HFFc6 (cell line): ENCODE results near the gene BRD4. TPM values are rescaled to one million over a fixed set of nuclear protein-coding genes. Genes with fewer than 3 reads are reported as not detected.

Experiments
- DNase-seq: peaks from one replicate; pipeline ENCODE4 v3.0.0-alpha.2; 2018
- H3K27ac Mint-ChIP-seq: 2 replicates; pipeline ENCODE4 v1.8.0; 2020; ENCODE audit warnings: mild to moderate bottlenecking, mixed read lengths
- H3K27me3 Mint-ChIP-seq: 2 replicates; pipeline ENCODE4 v1.8.0; 2021; ENCODE audit warnings: mild to moderate bottlenecking, moderate library complexity, mixed read lengths; ENCODE audit not compliant: insufficient read depth
- H3K36me3 Mint-ChIP-seq: 2 replicates; pipeline ENCODE4 v1.8.0; 2021; ENCODE audit warnings: low read depth, mixed read lengths
- H3K4me1 Mint-ChIP-seq: 2 replicates; pipeline ENCODE4 v1.8.0; 2020; ENCODE audit warnings: low read depth, mixed read lengths
- H3K4me3 Mint-ChIP-seq: 2 replicates; pipeline ENCODE4 v1.8.0; 2020; ENCODE audit warnings: mild to moderate bottlenecking, moderate library complexity, mixed read lengths
- H3K9me3 Mint-ChIP-seq: 2 replicates; pipeline ENCODE4 v1.8.0; 2020; ENCODE audit warnings: mild to moderate bottlenecking, mixed read lengths
- CTCF ChIP-seq: fragments of 200-600 bp; sonication (generic); IDR thresholded peaks from 2 replicates; pipeline ENCODE4 v1.5.0; 2021; ENCODE audit warnings: antibody characterized with exemption, mild to moderate bottlenecking
- total RNA-seq, 6 experiments: library from RNA; stranded (reverse); fragmentation: NEBNext Ultra II Directional; extraction: Animal tissue kit (Norgen Biotek cat#: 25700); gene quantifications; 2 replicates in 1 of 6; 3 replicates in 5 of 6; pipeline ENCODE4 v1.2.3, GENCODE V29; 2021

Gene BRD4
- total RNA-seq, 6 experiments from 2014 or later: 74.9 to 85.2 (median 81.5) TPM

- H3K27me3 Mint-ChIP-seq: peaks cover 9% of the 10 kb centered on the region
- no peak overlapping the region for H3K4me3 Mint-ChIP-seq
- peaks cover 34% of the 10 kb centered on the region for H3K4me1 Mint-ChIP-seq
- no peaks in the 10 kb centered on the region for H3K9me3 Mint-ChIP-seq
- H3K36me3 Mint-ChIP-seq: peaks cover 19% of the 10 kb centered on the region
- no peak for DNase-seq
- peak overlapping the region; percentile 13; the same call in 1 of the 2 replicates for H3K27ac Mint-ChIP-seq
- no peak for TF ChIP-seq CTCF
Measured at GRCh38 chr19:15274477-15274876, 57.9 kb downstream of the BRD4 start.

DNA sequence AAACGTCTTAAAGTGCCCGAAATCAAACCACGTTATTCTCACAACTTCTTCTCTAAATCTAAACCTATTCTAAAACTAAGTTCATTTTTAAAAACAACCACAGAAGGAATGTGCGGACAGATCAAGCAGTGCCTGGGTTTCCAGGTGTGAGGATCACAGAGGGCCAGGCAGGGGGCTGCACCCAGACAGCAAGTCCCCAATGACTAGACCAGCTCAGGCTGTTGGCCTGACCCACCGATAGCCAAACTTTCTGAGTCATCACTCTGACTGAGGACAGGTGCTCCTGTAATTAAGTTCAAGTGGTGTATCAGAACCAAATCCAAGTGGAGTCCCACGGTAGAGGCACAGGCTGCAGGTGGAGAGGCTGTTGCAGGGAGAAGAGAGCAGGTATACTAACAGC lies 62.5 kb downstream of the BRD4 start:
- Mint-ChIP-seq H3K36me3 (peaks cover 33% of the 10 kb centered on the region), H3K27ac (no peak overlapping the region; the same call in 1 of the 2 replicates), H3K4me1 (peaks cover 52% of the 10 kb centered on the region), H3K9me3 (no peaks in the 10 kb centered on the region), H3K27me3 (peaks cover 2% of the 10 kb centered on the region), H3K4me3 (no peak overlapping the region)
- TF ChIP-seq CTCF: no peak
- no peak for DNase-seq

DNA sequence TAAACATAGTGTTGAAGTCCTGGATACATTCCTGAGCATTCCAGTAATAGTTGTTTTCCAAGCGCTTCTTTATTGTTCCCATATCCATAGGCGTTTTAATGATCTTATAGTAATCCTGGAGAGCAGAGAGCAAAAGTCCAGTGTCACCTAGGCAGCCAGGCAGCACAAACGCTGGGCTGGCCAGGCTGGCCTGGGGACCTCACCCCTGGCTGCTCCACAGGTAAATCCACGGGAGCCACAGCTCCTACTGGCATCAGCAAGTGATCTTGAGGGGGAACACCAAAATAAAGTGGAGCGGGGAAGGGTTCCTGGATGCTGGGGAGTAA lies 63.4 kb downstream of the BRD4 start:
- H3K27me3 Mint-ChIP-seq: peaks cover 2% of the 10 kb centered on the region
- H3K4me1 Mint-ChIP-seq: peaks cover 52% of the 10 kb centered on the region
- no peak for DNase-seq
- no peak overlapping the region for H3K27ac Mint-ChIP-seq
- no peak overlapping the region for H3K4me3 Mint-ChIP-seq
- peaks cover 39% of the 10 kb centered on the region for H3K36me3 Mint-ChIP-seq
- TF ChIP-seq CTCF: no peak
- no peaks in the 10 kb centered on the region for H3K9me3 Mint-ChIP-seq

DNA sequence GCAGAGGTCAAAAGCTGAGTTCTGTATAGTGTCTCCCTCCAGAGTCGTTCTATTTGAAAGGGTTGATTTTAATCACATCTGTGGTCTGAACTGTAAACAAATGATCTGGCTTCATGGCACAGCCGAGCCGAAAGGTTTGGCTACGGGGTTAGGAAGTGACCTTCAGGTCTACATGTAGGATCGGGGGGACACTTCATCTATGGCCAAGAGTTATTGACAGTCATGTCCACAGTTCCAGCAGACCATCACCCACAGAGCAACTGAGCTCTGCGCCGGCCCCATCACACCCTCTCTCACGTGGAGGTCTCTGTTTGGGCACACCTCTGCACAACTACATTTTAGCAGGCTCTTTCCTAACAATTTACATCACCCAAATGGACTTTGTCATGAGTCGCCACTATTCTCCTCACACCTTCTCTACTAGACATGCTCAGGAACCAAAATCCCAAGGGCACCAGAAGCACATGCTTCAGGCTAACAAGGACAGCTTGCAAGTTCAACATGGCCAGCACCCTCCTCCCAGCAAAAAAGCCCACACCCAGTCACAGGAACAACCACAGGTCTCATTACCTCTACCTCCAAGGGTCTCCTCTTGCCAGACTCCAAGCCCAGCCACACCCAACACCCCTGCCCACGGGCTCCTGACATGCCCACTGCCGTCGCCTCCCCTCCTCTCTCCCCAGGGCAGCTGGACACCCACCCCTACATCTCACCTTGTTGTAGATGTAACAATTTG lies 64.0 kb downstream of the BRD4 start:
- H3K9me3 Mint-ChIP-seq: no peaks in the 10 kb centered on the region
- H3K36me3 Mint-ChIP-seq: peaks cover 39% of the 10 kb centered on the region
- DNase-seq: no peak
- H3K4me1 Mint-ChIP-seq: peaks cover 52% of the 10 kb centered on the region
- H3K27ac Mint-ChIP-seq: peak overlapping the region; percentile 17; the same call in 1 of the 2 replicates
- peaks cover 2% of the 10 kb centered on the region for H3K27me3 Mint-ChIP-seq
- no peak overlapping the region for H3K4me3 Mint-ChIP-seq
- no peak for TF ChIP-seq CTCF

- H3K9me3 Mint-ChIP-seq: no peaks in the 10 kb centered on the region
- H3K27ac Mint-ChIP-seq: peak overlapping the region; percentile 61
- peaks cover 38% of the 10 kb centered on the region for H3K36me3 Mint-ChIP-seq
- no peak for DNase-seq
- TF ChIP-seq CTCF: no peak
- no peaks in the 10 kb centered on the region for H3K27me3 Mint-ChIP-seq
- H3K4me3 Mint-ChIP-seq: no peak overlapping the region
- peaks cover 52% of the 10 kb centered on the region for H3K4me1 Mint-ChIP-seq
Measured at GRCh38 chr19:15266683-15267082, 65.7 kb downstream of the BRD4 start.
